GOT3 (cell line): Measurements from ENCODE around the gene ZNF727.
"Not testable (repeated sequence)": the region's sequence is repeated elsewhere in the genome, so short reads cannot be mapped to it uniquely, and the experiment has no call there.

Source experiments
- DNase-seq: peaks from one replicate; lab custom pipeline; 2025; ENCODE audit warnings: mixed read lengths; lab: John Stamatoyannopoulos, UW

The ZNF727 gene

GRCh38 chr7:64045301-64046040, at the start of gene ZNF727:
TSS of gene ZNF727 (plus strand) at chr7:64045434. CDS start at chr7:64045622, 188 bp downstream.
- DNase-seq, result no peak

GRCh38 chr7:63998549-63998948, 46.7 kb upstream of the ZNF727 start, which contains the start of gene ZNF722:
TSS of gene ZNF722 (plus strand) at chr7:63998849. CDS start at chr7:63998962, 113 bp downstream.
- no peak for DNase-seq

GRCh38 chr7:64015496-64015895, 29.7 kb upstream of the ZNF727 start:
- DNase-seq, result not testable (repeated sequence)

GRCh38 chr7:64035388-64035787, 9.8 kb upstream of the ZNF727 start:
- DNase-seq, result no peak

GRCh38 chr7:64037095-64037494, 8.1 kb upstream of the ZNF727 start:
- DNase-seq, result no peak

- DNase-seq, result no peak
These were observed 781 bp downstream of the ZNF727 start for GRCh38 chr7:64046041-64046389.

- DNase-seq, result not testable (repeated sequence)
These were observed 32.8 kb downstream of the ZNF727 start for GRCh38 chr7:64077837-64078698.

- DNase-seq, result no peak
These were observed 33.4 kb downstream of the ZNF727 start for GRCh38 chr7:64078699-64078994.

GRCh38 chr7:64087501-64087900, 42.3 kb downstream of the ZNF727 start:
- no peak for DNase-seq

- DNase-seq, result not testable (repeated sequence)
These were observed 43.6 kb downstream of the ZNF727 start for GRCh38 chr7:64088863-64089262.
